Measurements from ENCODE around the gene LZTR1. TPM values are rescaled to one million over a fixed set of nuclear protein-coding genes. Genes with fewer than 3 reads are reported as not detected.
"Not testable (repeated sequence)": the region's sequence is repeated elsewhere in the genome, so short reads cannot be mapped to it uniquely, and the experiment has no call there.

Gene LZTR1
- total RNA-seq: 10 to 100 TPM; 20.7 to 24.7 TPM

- peaks cover 0 to 41% of the 10 kb centered on the region in 2 donors for H3K4me1 ChIP-seq
- no peaks in the 10 kb centered on the region for H3K27me3 ChIP-seq
- H3K27ac ChIP-seq: peak within 1 kb of the TSS; percentile 93 to 95
- H3K9me3 ChIP-seq: peaks cover 0 to 10% of the 10 kb centered on the region in 2 donors
- peak within 1 kb of the TSS; percentile 82 to 83 for H3K4me3 ChIP-seq
- TF ChIP-seq CTCF (IDR thresholded peaks at IDR 0.05): peak; percentile 53 to 82
- H3K36me3 ChIP-seq: peaks cover 3% of the 10 kb centered on the region
- peak; percentile 81 for DNase-seq (ENCODE audit: low spot score)
These were observed at the start of gene LZTR1 for GRCh38 chr22:20981787-20982562. TSS of gene LZTR1 (plus strand) at chr22:20982297. CDS start at chr22:20982372, 75 bp downstream.

- no peaks in the 10 kb centered on the region for H3K9me3 ChIP-seq
- no peak for DNase-seq (ENCODE audit: low spot score)
- no peak for TF ChIP-seq CTCF (IDR thresholded peaks at IDR 0.05)
- peaks cover 15% of the 10 kb centered on the region for H3K36me3 ChIP-seq
- no peak overlapping the region for H3K27ac ChIP-seq
- peaks cover 0 to 25% of the 10 kb centered on the region in 2 donors for H3K4me1 ChIP-seq
- no peak overlapping the region for H3K4me3 ChIP-seq
- no peaks in the 10 kb centered on the region for H3K27me3 ChIP-seq
These were observed 48.2 kb upstream of the LZTR1 start for GRCh38 chr22:20933910-20934309.

- H3K27ac ChIP-seq; H3K4me3 ChIP-seq; H3K27me3 ChIP-seq; H3K9me3 ChIP-seq; DNase-seq (ENCODE audit: low spot score): not testable (repeated sequence)
- Histone ChIP-seq H3K36me3 (peaks cover 15% of the 10 kb centered on the region), H3K4me1 (peaks cover 0 to 32% of the 10 kb centered on the region in 2 donors)
These were observed 47.0 kb upstream of the LZTR1 start for GRCh38 chr22:20935049-20935448.

- H3K27ac ChIP-seq; H3K27me3 ChIP-seq; DNase-seq (ENCODE audit: low spot score); H3K4me3 ChIP-seq; H3K9me3 ChIP-seq: not testable (repeated sequence)
- H3K4me1 ChIP-seq: peaks cover 0 to 41% of the 10 kb centered on the region in 2 donors
- peaks cover 15% of the 10 kb centered on the region for H3K36me3 ChIP-seq
These were observed 46.1 kb upstream of the LZTR1 start for GRCh38 chr22:20935780-20936539.

- Histone ChIP-seq H3K27me3 (no peaks in the 10 kb centered on the region), H3K27ac (no peak overlapping the region), H3K9me3 (no peaks in the 10 kb centered on the region), H3K4me3 (no peak overlapping the region), H3K36me3 (peaks cover 15% of the 10 kb centered on the region), H3K4me1 (peaks cover 0 to 50% of the 10 kb centered on the region in 2 donors)
- TF ChIP-seq CTCF (IDR thresholded peaks at IDR 0.05): no peak
- no peak for DNase-seq (ENCODE audit: low spot score)
These were observed 44.9 kb upstream of the LZTR1 start for GRCh38 chr22:20937031-20937793.

- Histone ChIP-seq H3K27ac (no peak overlapping the region), H3K4me3 (no peak overlapping the region), H3K36me3 (peaks cover 15% of the 10 kb centered on the region), H3K27me3 (no peaks in the 10 kb centered on the region), H3K9me3 (no peaks in the 10 kb centered on the region), H3K4me1 (peaks cover 0 to 56% of the 10 kb centered on the region in 2 donors)
- no peak for TF ChIP-seq CTCF (IDR thresholded peaks at IDR 0.05)
- no peak for DNase-seq (ENCODE audit: low spot score)
These were observed 44.1 kb upstream of the LZTR1 start for GRCh38 chr22:20937794-20938671.

GRCh38 chr22:20939457-20940185, 42.5 kb upstream of the LZTR1 start:
- H3K4me3 ChIP-seq; DNase-seq (ENCODE audit: low spot score); H3K36me3 ChIP-seq; H3K9me3 ChIP-seq; H3K27ac ChIP-seq; H3K27me3 ChIP-seq: not testable (repeated sequence)
- peaks cover 0 to 57% of the 10 kb centered on the region in 2 donors for H3K4me1 ChIP-seq
